Mesodermal cell (in vitro differentiated cells): Measurements from ENCODE around the gene LGI4.

Experiments
- H3K27ac ChIP-seq: 2 replicates; pipeline ENCODE4 v1.7.0; 2013; ENCODE audit warnings: mild to moderate bottlenecking, low read depth, low read length, moderate library complexity; ENCODE audit not compliant: severe bottlenecking
- H3K36me3 ChIP-seq: 2 replicates; pipeline ENCODE4 v1.7.1; 2013; ENCODE audit warnings: mild to moderate bottlenecking, low read length, moderate library complexity; ENCODE audit not compliant: control insufficient read depth, insufficient read depth
- H3K4me1 ChIP-seq: one replicate; pipeline ENCODE4 v1.7.1; 2013; ENCODE audit warnings: mild to moderate bottlenecking, low read length; ENCODE audit not compliant: insufficient read depth, control insufficient read depth, poor library complexity, severe bottlenecking
- H3K4me3 ChIP-seq: 2 replicates; pipeline ENCODE4 v1.7.0; 2013; ENCODE audit warnings: low read length, control low read depth, mild to moderate bottlenecking; ENCODE audit not compliant: insufficient read depth, poor library complexity, severe bottlenecking; ENCODE audit errors: extremely low read depth
- H3K9me3 ChIP-seq: 2 replicates; pipeline ENCODE4 v1.7.1; 2013; ENCODE audit warnings: mild to moderate bottlenecking, low read length, moderate library complexity; ENCODE audit not compliant: control insufficient read depth
- WGBS, 2 experiments: methylation state at CpG; one replicate each; pipeline ENCODE4 v1.1.5; 2013; ENCODE audit warnings: missing lambda C conversion rate in 2 of 2; ENCODE audit not compliant: insufficient coverage in 2 of 2; 5-methylcytosine and 5-hydroxymethylcytosine counted together

LGI4 gene

GRCh38 chr19:35119578-35120155 lies 15.2 kb downstream of the LGI4 start:
- H3K4me1 ChIP-seq = peaks cover 5% of the 10 kb centered on the region
- H3K36me3 ChIP-seq = no peaks in the 10 kb centered on the region
- no peaks in the 10 kb centered on the region for H3K9me3 ChIP-seq
- no peak overlapping the region for H3K27ac ChIP-seq
- 90 to 100% methylated on average over 7 to 8 of the region's 9 CpGs for WGBS, 2 experiments
- H3K4me3 ChIP-seq = no peak overlapping the region

- Histone ChIP-seq H3K27ac (no peak overlapping the region), H3K4me3 (no peak overlapping the region), H3K9me3 (no peaks in the 10 kb centered on the region), H3K4me1 (peaks cover 5% of the 10 kb centered on the region), H3K36me3 (no peaks in the 10 kb centered on the region)
- WGBS, 2 experiments = 79 to 90% methylated on average over 11 to 14 of the region's 14 CpGs
Measured at GRCh38 chr19:35119091-35119490, 15.8 kb downstream of the LGI4 start.

GRCh38 chr19:35118268-35119020 lies 16.4 kb downstream of the LGI4 start:
- Histone ChIP-seq H3K4me1 (peaks cover 5% of the 10 kb centered on the region), H3K27ac (no peak overlapping the region), H3K4me3 (no peak overlapping the region), H3K36me3 (no peaks in the 10 kb centered on the region), H3K9me3 (no peaks in the 10 kb centered on the region)
- 84 to 88% methylated on average over 9 of the region's 13 CpGs for WGBS, 2 experiments

GRCh38 chr19:35117799-35118198 lies 17.1 kb downstream of the LGI4 start:
- no peaks in the 10 kb centered on the region for H3K36me3 ChIP-seq
- H3K27ac ChIP-seq = no peak overlapping the region
- H3K9me3 ChIP-seq = no peaks in the 10 kb centered on the region
- H3K4me3 ChIP-seq = no peak overlapping the region
- H3K4me1 ChIP-seq = peaks cover 5% of the 10 kb centered on the region
- 86 to 87% methylated on average over 11 of the region's 11 CpGs for WGBS, 2 experiments

- H3K27ac ChIP-seq = no peak overlapping the region
- H3K9me3 ChIP-seq = no peaks in the 10 kb centered on the region
- H3K4me1 ChIP-seq = peaks cover 5% of the 10 kb centered on the region
- H3K4me3 ChIP-seq = no peak overlapping the region
- no peaks in the 10 kb centered on the region for H3K36me3 ChIP-seq
- 74 to 88% methylated on average over 4 to 7 of the region's 8 CpGs for WGBS, 2 experiments
Measured at GRCh38 chr19:35117116-35117515, 17.7 kb downstream of the LGI4 start.

GRCh38 chr19:35116072-35116801 lies 18.6 kb downstream of the LGI4 start:
- WGBS, 2 experiments = 86 to 93% methylated on average over 9 to 12 of the region's 13 CpGs

GRCh38 chr19:35115177-35115951 lies 19.5 kb downstream of the LGI4 start, which contains the start of gene FXYD3:
FXYD3 (plus strand) TSS chr19:35115823; CDS start chr19:35119377, 3,554 bp downstream.
- no peak within 1 kb of the TSS for H3K27ac ChIP-seq
- H3K4me3 ChIP-seq = peak within 1 kb of the TSS; percentile 11
- 64 to 73% methylated on average over 6 of the region's 14 CpGs for WGBS, 2 experiments

More at GRCh38 chr19:35116072-35116801, 18.6 kb downstream of the LGI4 start:
- no peak overlapping the region for H3K4me3 ChIP-seq
- no peak overlapping the region for H3K27ac ChIP-seq
- H3K4me1 ChIP-seq = peaks cover 5% of the 10 kb centered on the region
- H3K9me3 ChIP-seq = no peaks in the 10 kb centered on the region
- no peaks in the 10 kb centered on the region for H3K36me3 ChIP-seq

GRCh38 chr19:35114353-35115176 lies 20.3 kb downstream of the LGI4 start:
- Histone ChIP-seq H3K36me3 (no peaks in the 10 kb centered on the region), H3K4me1 (peaks cover 5% of the 10 kb centered on the region), H3K9me3 (no peaks in the 10 kb centered on the region), H3K27ac (no peak overlapping the region), H3K4me3 (peak overlapping the region; percentile 11)
- WGBS, 2 experiments = 21 to 25% methylated on average over 10 to 16 of the region's 23 CpGs

More at GRCh38 chr19:35115177-35115951, 19.5 kb downstream of the LGI4 start, which contains the start of gene FXYD3:
- H3K36me3 ChIP-seq = no peaks in the 10 kb centered on the region
- H3K4me1 ChIP-seq = peaks cover 5% of the 10 kb centered on the region
- no peaks in the 10 kb centered on the region for H3K9me3 ChIP-seq

- Histone ChIP-seq H3K27ac (no peak overlapping the region), H3K36me3 (no peaks in the 10 kb centered on the region), H3K4me1 (peaks cover 5% of the 10 kb centered on the region), H3K9me3 (no peaks in the 10 kb centered on the region), H3K4me3 (no peak overlapping the region)
- 85 to 95% methylated on average over 10 to 12 of the region's 15 CpGs for WGBS, 2 experiments
Measured at GRCh38 chr19:35112995-35113688, 21.7 kb downstream of the LGI4 start.
